ENCODE measurements around the gene PRKCG. TPM values are rescaled to one million over a fixed set of nuclear protein-coding genes. Genes with fewer than 3 reads are reported as not detected.

The PRKCG gene
- total RNA-seq, 1 experiment from 2014 or later: 2.8 TPM

- H2AFZ ChIP-seq (ENCODE audit: low read depth, low read length, poor library complexity, severe bottlenecking): no peak overlapping the region
- TF ChIP-seq MAX (IDR thresholded peaks at IDR 0.05) (no peak), CBX3 (IDR thresholded peaks at IDR 0.05; ENCODE audit: low read depth) (no peak), ELF1 (IDR thresholded peaks at IDR 0.05; ENCODE audit: borderline replicate concordance, low read depth) (no peak), ATF3 (IDR thresholded peaks at IDR 0.05) (no peak), ZFX (IDR thresholded peaks at IDR 0.05) (no peak), POLR2AphosphoS5 (IDR thresholded peaks at IDR 0.05; ENCODE audit: low read depth, low read length) (no peak), YY1 (IDR thresholded peaks at IDR 0.05; ENCODE audit: extremely low read depth, insufficient replicate concordance, low read depth, low read length) (no peak), CTCF (IDR thresholded peaks at IDR 0.05 in 2 of 3, conservative IDR thresholded peaks at IDR 0.05 in 1 of 3; ENCODE audit: borderline replicate concordance in 1 of 3, insufficient read depth in 1 of 3, low read depth in 2 of 3, low read length in 2 of 3) (no peak), REST (IDR thresholded peaks at IDR 0.05; ENCODE audit: low read depth) (no peak), EZH2 (IDR thresholded peaks at IDR 0.05) (no peak), SP1 (IDR thresholded peaks at IDR 0.05; ENCODE audit: low read depth) (no peak), ZNF274 (IDR thresholded peaks at IDR 0.05; ENCODE audit: low read depth, low read length) (no peak), CEBPB (IDR thresholded peaks at IDR 0.05; ENCODE audit: low read depth) (no peak)
- no peaks in the 10 kb centered on the region for H4K20me1 ChIP-seq (ENCODE audit: insufficient read depth)
- no peak for ATAC-seq
- RAD21 ChIA-PET (ENCODE audit: low non-redundant PET in 1 of 2, low total read pairs in 2 of 2, uncharacterized antibody in 2 of 2, unreplicated experiment in 2 of 2): no interaction called here
- no peak overlapping the region for H3K4me3 ChIP-seq (replicated peaks in 1 of 2; ENCODE audit: low read depth in 1 of 2, low read length in 2 of 2)
- no peaks in the 10 kb centered on the region for H3K79me2 ChIP-seq (ENCODE audit: insufficient read depth, low read length)
- intact Hi-C loops (cut with micrococcal nuclease): no loop called here
- no peaks in the 10 kb centered on the region for H3K27me3 ChIP-seq (ENCODE audit: insufficient read depth, low read length)
- POLR2A ChIA-PET: no interaction called here
- no peak overlapping the region for H3K27ac ChIP-seq (ENCODE audit: low read depth, low read length)
- H3K4me2 ChIP-seq (ENCODE audit: low read length): no peak overlapping the region
- no peak for DNase-seq (ENCODE audit: low read depth, low spot score)
- no peak overlapping the region for H3K9ac ChIP-seq (ENCODE audit: low read length)
- CTCF ChIA-PET: no interaction called here
- H3K36me3 ChIP-seq (ENCODE audit: control insufficient read depth in 1 of 2, insufficient read depth in 2 of 2, low read length in 2 of 2): no peaks in the 10 kb centered on the region
- no TSS peak for BruUV-seq (replicated peaks)
- no peaks in the 10 kb centered on the region for H3K9me2 ChIP-seq (ENCODE audit: insufficient read depth)
- no peaks in the 10 kb centered on the region for H3K4me1 ChIP-seq (ENCODE audit: control insufficient read depth in 1 of 2, insufficient read depth in 2 of 2, low read length in 2 of 2)
- no peaks in the 10 kb centered on the region for H3K9me3 ChIP-seq (ENCODE audit: control insufficient read depth in 1 of 2, insufficient read depth in 1 of 2, low read depth in 1 of 2, low read length in 2 of 2)
Observed at GRCh38 chr19:53936029-53936428, 54.0 kb downstream of the PRKCG start.
